BLaER1 treated with 17β-estradiol and CSF1 and Interleukin-3, amounts not matched to agents 10 nM and 100 nM (cell line): ENCODE measurements around the gene MDFIC2.
"Not testable (repeated sequence)": the region's sequence is repeated elsewhere in the genome, so short reads cannot be mapped to it uniquely, and the experiment has no call there.

Experiments
- H3K27ac ChIP-seq, 11 experiments: shearing (Covaris generic); formaldehyde crosslinking; 2 replicates each; pipeline ENCODE4 v1.8.1; 2022
- H3K27me3 ChIP-seq, 11 experiments: shearing (Covaris generic); formaldehyde crosslinking; 2 replicates each; pipeline ENCODE4 v1.8.1; 2022
- H3K36me3 ChIP-seq, 11 experiments: shearing (Covaris generic); formaldehyde crosslinking; 2 replicates each; pipeline ENCODE4 v1.8.1; 2022
- H3K4me1 ChIP-seq, 10 experiments: shearing (Covaris generic); formaldehyde crosslinking; 2 replicates each; pipeline ENCODE4 v1.8.1; 2022
- H3K4me2 ChIP-seq, 11 experiments: shearing (Covaris generic); formaldehyde crosslinking; 2 replicates each; pipeline ENCODE4 v1.8.1; 2022
- H3K4me3 ChIP-seq, 10 experiments: shearing (Covaris generic); formaldehyde crosslinking; 2 replicates each; pipeline ENCODE4 v1.8.1; 2022
- H3K9ac ChIP-seq, 11 experiments: shearing (Covaris generic); formaldehyde crosslinking; 2 replicates each; pipeline ENCODE4 v1.8.1; 2022
- H3K9me3 ChIP-seq, 11 experiments: shearing (Covaris generic); formaldehyde crosslinking; replicated peaks in 1 of 11; 2 replicates each; pipeline ENCODE4 v1.8.1; 2022
- H4K20me1 ChIP-seq, 11 experiments: shearing (Covaris generic); formaldehyde crosslinking; 2 replicates each; pipeline ENCODE4 v1.8.1; 2022
- Cebpa-rat ChIP-seq, 11 experiments: shearing (Covaris generic); IDR thresholded peaks; 2 replicates each; pipeline ENCODE4 v1.8.1; 2022

The MDFIC2 gene

DNA sequence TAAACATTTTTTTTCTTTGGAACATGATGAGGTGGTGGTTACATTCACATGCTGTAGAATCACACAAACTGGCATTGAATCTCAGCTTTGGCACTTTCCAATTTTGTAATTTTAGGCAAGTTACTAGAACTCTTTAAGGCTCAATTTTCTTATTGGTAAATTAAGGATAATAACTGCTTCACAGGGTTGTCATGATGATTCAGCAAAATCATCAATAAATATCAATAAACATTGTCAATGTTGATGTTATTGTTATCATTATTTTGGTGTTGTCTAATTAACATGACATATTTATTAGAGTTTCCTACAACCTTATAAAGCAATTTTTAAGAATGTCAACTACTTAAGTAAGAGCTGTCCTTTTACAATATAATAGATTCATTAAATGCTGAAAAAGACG is 1.6 kb downstream of the MDFIC2 start:
- no peak overlapping the region for H3K4me3 ChIP-seq
- H4K20me1 ChIP-seq = no peaks in the 10 kb centered on the region
- no peak overlapping the region for H3K9ac ChIP-seq
- TF ChIP-seq Cebpa-rat (IDR thresholded peaks at IDR 0.05) = no peak
- H3K4me1 ChIP-seq = no peaks in the 10 kb centered on the region
- H3K9me3 ChIP-seq = no peaks in the 10 kb centered on the region
- no peaks in the 10 kb centered on the region for H3K36me3 ChIP-seq
- no peaks in the 10 kb centered on the region for H3K27me3 ChIP-seq
- H3K27ac ChIP-seq = no peak overlapping the region
- no peak overlapping the region for H3K4me2 ChIP-seq

DNA sequence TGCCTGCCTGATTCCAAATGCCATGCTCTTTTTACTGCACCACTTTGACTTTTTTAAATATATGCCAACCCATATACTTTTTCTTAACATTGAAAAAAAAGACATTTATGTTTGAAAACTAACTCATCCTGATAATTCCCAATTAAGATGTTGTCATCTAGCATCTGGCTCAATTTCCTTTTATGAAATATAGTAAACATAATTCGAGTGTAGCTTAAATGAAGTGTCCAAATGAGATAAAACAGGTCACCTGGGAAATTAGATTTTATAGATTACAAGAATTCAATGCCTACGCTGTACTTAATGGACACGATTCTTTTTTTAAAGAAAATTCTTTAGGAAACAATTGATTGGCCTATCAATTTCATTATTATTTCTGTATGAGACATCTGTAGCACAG is 2.8 kb downstream of the MDFIC2 start:
- Histone ChIP-seq H3K27ac (no peak overlapping the region), H3K4me3 (no peak overlapping the region), H4K20me1 (no peaks in the 10 kb centered on the region), H3K9ac (no peak overlapping the region), H3K36me3 (no peaks in the 10 kb centered on the region), H3K9me3 (no peaks in the 10 kb centered on the region), H3K27me3 (no peaks in the 10 kb centered on the region), H3K4me1 (no peaks in the 10 kb centered on the region), H3K4me2 (no peak overlapping the region)
- TF ChIP-seq Cebpa-rat (IDR thresholded peaks at IDR 0.05) = no peak

DNA sequence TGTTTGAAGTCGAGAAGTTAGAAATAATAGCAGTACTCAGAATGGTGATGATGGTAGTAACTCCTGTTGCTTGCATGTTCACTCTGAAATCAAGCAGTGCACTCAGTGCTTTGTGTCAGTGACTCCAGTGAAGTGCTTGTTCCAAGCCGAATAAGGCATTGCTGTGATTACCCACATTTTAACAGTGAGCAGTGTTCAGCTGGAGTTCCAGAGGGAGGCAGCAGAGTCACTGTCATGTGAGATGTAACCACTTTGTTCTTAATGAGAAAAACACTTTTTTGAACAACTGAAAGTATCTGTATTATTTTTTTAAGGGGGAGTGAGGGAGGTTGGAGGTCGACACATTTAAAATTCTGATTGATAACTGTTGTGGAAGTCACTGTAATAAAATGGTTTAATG is 3.7 kb downstream of the MDFIC2 start:
- no peak for TF ChIP-seq Cebpa-rat (IDR thresholded peaks at IDR 0.05)
- Histone ChIP-seq H3K4me3 (no peak overlapping the region), H3K9ac (no peak overlapping the region), H3K27ac (no peak overlapping the region), H3K36me3 (no peaks in the 10 kb centered on the region), H3K9me3 (no peaks in the 10 kb centered on the region), H4K20me1 (no peaks in the 10 kb centered on the region), H3K27me3 (no peaks in the 10 kb centered on the region), H3K4me1 (no peaks in the 10 kb centered on the region), H3K4me2 (no peak overlapping the region)

DNA sequence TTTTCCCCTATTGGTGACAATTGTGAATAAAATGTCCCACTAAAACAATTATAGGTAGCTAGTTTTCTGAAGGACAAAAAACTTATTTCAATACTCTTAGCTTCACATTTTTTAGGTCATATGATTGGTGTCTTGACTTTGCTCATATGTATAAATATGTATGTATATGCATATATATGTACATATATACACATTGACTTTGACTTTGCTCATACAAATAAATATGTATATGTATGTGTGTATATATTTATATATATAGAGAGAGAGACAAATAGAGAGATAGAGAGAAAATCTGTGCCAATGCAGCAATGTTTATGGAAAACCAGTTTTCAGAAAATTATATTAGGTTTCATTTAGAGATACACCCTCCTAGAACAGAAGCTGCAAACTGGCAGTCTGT is 5.7 kb downstream of the MDFIC2 start:
- no peak for TF ChIP-seq Cebpa-rat (IDR thresholded peaks at IDR 0.05)
- Histone ChIP-seq H3K4me2 (no peak overlapping the region), H3K4me1 (no peaks in the 10 kb centered on the region), H3K4me3 (no peak overlapping the region), H3K27ac (no peak overlapping the region), H4K20me1 (no peaks in the 10 kb centered on the region), H3K9me3 (no peaks in the 10 kb centered on the region), H3K27me3 (no peaks in the 10 kb centered on the region), H3K9ac (no peak overlapping the region), H3K36me3 (no peaks in the 10 kb centered on the region)

DNA sequence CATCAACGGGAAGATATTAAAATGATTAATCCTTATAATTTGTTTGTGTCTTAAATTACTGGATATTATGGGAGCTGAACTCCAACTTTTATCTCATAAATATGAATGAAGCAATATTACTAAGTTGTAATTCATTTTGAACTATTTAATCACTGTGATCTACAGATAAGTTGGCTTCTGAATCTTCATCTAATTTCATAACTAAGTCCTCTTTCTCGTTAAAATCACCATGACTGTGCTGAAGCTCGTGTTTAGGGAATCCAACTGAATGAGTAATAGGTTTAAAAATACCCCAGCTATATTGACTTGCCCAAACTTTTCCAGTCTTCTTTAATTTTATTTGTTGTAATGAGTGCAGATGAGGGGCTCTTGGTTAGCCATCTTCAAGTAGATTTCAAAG is 14.1 kb downstream of the MDFIC2 start:
- H3K4me3 ChIP-seq = no peak overlapping the region
- no peaks in the 10 kb centered on the region for H3K27me3 ChIP-seq
- H3K27ac ChIP-seq = no peak overlapping the region
- no peaks in the 10 kb centered on the region for H4K20me1 ChIP-seq
- H3K9ac ChIP-seq = no peak overlapping the region
- no peaks in the 10 kb centered on the region for H3K36me3 ChIP-seq
- no peak for TF ChIP-seq Cebpa-rat (IDR thresholded peaks at IDR 0.05)
- no peaks in the 10 kb centered on the region for H3K9me3 ChIP-seq
- H3K4me1 ChIP-seq = no peaks in the 10 kb centered on the region
- no peak overlapping the region for H3K4me2 ChIP-seq

DNA sequence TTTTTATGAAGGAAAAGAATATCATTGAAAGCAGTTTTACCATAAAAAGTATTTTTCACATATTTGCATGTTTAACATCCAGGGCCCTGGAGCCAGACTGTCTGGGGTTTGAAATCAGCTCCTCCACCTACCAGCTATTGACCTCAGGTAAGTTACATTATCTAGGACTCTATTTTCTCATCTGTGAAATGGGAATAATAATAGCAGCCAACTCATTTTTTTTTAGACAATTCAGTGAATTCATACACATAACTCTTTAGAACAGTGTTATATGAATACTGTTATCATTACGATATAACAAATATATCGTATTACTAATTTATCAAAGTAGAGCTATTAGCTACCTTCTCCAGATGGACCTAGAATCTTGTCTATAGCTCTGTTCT is 21.3 kb downstream of the MDFIC2 start:
- Histone ChIP-seq H3K9ac (no peak overlapping the region), H3K4me3 (no peak overlapping the region), H3K4me2 (no peak overlapping the region), H3K9me3 (no peaks in the 10 kb centered on the region), H3K4me1 (no peaks in the 10 kb centered on the region), H3K27ac (no peak overlapping the region), H4K20me1 (no peaks in the 10 kb centered on the region), H3K36me3 (no peaks in the 10 kb centered on the region), H3K27me3 (no peaks in the 10 kb centered on the region)
- TF ChIP-seq Cebpa-rat (IDR thresholded peaks at IDR 0.05) = no peak

DNA sequence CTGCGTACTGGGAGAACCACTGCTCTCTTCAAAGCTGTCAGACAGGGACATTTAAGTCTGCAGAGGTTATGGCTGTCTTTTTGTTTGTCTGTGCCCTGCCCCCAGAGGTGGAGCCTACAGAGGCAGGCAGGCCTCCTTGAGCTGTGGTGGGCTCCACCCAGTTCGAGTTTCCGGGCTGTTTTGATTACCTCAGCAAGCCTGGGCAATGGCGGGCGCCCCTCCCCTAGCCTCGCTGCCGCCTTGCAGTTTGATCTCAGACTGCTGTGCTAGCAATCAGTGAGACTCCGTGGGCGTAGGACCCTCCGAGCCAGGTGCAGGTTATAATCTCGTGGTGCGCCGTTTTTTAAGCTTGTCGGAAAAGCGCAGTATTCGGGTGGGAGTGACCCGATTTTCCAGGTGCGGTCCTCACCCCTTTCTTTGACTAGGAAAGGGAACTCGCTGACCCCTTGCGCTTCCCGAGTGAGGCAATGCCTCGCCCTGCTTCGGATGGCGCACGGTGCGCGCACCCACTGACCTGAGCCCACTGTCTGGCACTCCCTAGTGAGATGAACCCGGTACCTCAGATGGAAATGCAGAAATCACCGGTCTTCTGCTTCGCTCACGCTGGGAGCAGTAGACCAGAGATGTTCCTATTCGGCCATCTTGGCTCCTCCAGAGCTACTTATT is 21.9 kb downstream of the MDFIC2 start:
- not testable (repeated sequence) for H3K4me1 ChIP-seq, H3K36me3 ChIP-seq, H3K9me3 ChIP-seq, H3K27me3 ChIP-seq, H3K4me2 ChIP-seq, H3K27ac ChIP-seq, H3K9ac ChIP-seq, H3K4me3 ChIP-seq, H4K20me1 ChIP-seq

DNA sequence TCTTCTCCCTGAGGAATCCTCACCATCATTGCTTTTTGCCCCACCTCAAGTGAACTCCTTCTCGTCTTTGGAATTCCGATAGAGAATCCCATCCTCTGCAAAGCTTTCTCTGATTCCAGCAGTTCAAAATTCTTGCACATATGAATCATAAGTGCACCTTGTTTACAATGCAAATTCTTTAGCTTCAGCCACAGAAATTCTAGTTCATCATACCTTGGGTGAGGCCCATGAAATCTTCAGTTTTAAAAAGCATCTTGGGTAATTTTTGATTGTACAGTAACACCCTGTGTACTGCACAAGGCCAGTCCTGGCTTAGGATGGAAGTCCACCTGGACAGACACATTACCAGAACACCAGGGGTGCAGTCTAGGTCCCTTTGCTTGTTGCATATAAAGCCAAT is 30.8 kb downstream of the MDFIC2 start:
- no peak for TF ChIP-seq Cebpa-rat (IDR thresholded peaks at IDR 0.05)
- Histone ChIP-seq H3K9me3 (peaks cover 0 to 6% (median 4%) of the 10 kb centered on the region in 11 experiments; a peak in 8 of 22 replicates), H3K27ac (no peak overlapping the region), H3K4me1 (no peaks in the 10 kb centered on the region), H3K9ac (no peak overlapping the region), H4K20me1 (no peaks in the 10 kb centered on the region), H3K36me3 (no peaks in the 10 kb centered on the region), H3K27me3 (no peaks in the 10 kb centered on the region), H3K4me3 (no peak overlapping the region), H3K4me2 (no peak overlapping the region)

DNA sequence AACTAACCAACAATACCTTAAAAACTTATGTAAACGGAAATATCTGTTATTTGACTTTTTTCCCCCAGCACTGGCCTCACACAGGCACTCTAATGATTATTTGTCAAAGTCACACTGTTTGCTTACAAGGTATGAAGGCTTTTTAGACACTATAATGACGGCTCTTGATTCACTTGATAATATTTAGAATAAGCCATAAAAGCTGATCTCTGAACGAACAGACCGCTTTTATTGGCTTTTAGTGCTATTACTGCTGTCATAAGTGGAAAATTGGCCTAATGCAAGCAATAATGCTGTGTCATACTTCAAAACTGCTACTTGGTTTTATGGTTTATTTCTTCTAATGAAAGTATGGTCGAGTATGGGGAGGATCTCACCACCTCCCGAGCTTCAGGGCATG is 35.1 kb downstream of the MDFIC2 start:
- Histone ChIP-seq H4K20me1 (no peaks in the 10 kb centered on the region), H3K36me3 (no peaks in the 10 kb centered on the region), H3K27me3 (no peaks in the 10 kb centered on the region), H3K9me3 (no peaks in the 10 kb centered on the region), H3K4me3 (no peak overlapping the region), H3K4me2 (no peak overlapping the region), H3K4me1 (no peaks in the 10 kb centered on the region), H3K9ac (no peak overlapping the region), H3K27ac (no peak overlapping the region)
- TF ChIP-seq Cebpa-rat (IDR thresholded peaks at IDR 0.05) = no peak

DNA sequence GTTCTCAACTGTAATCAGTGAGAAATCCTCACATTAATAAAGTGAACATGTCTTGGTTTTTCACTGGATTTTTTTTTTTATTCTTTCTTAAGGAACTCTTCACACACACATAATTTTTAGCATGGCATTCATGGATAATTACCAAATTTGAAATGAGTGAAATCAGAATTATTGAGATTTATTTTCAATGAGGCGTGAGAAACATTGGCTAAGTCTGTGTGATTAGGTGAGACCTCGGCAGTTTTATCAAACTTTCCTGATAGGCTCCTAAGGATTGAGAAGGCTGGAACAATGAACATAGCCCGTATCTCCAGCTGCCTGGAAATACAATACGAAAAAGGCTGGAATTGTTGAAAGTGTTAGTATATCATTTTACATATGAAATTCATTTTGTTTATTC is 35.5 kb downstream of the MDFIC2 start:
- Histone ChIP-seq H3K4me1 (no peaks in the 10 kb centered on the region), H3K4me3 (no peak overlapping the region), H4K20me1 (no peaks in the 10 kb centered on the region), H3K27me3 (no peaks in the 10 kb centered on the region), H3K9me3 (no peaks in the 10 kb centered on the region), H3K4me2 (no peak overlapping the region), H3K27ac (no peak overlapping the region), H3K36me3 (no peaks in the 10 kb centered on the region), H3K9ac (no peak overlapping the region)
- TF ChIP-seq Cebpa-rat (IDR thresholded peaks at IDR 0.05) = no peak

DNA sequence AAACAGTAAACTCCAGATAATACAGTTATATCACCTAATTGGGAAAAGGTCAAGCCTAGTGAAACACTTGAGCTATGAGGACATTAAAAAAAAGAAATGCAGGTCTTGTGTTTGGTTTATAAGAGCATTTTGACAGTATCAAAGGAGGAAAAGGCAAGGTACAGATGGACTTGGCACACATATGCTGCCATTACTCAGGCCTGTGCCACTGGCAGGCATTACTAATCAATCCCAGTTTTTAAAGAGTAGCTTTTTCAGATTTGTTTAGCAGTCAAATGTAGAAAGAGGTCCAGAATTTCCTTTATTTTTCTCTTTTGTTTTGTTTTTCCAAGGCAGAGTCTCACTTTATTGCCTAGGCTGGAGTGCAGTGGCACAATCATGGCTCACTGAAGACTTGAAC is 38.9 kb downstream of the MDFIC2 start:
- H3K4me3 ChIP-seq = no peak overlapping the region
- H3K9me3 ChIP-seq = no peaks in the 10 kb centered on the region
- H3K27ac ChIP-seq = no peak overlapping the region
- no peak for TF ChIP-seq Cebpa-rat (IDR thresholded peaks at IDR 0.05)
- H3K27me3 ChIP-seq = no peaks in the 10 kb centered on the region
- H3K36me3 ChIP-seq = no peaks in the 10 kb centered on the region
- no peaks in the 10 kb centered on the region for H4K20me1 ChIP-seq
- no peak overlapping the region for H3K9ac ChIP-seq
- no peaks in the 10 kb centered on the region for H3K4me1 ChIP-seq
- no peak overlapping the region for H3K4me2 ChIP-seq
